GM23338 (cell line): Measurements from ENCODE around the gene LRP11. TPM values are rescaled to one million over a fixed set of nuclear protein-coding genes. Genes with fewer than 3 reads are reported as not detected.
"Not testable (repeated sequence)": the region's sequence is repeated elsewhere in the genome, so short reads cannot be mapped to it uniquely, and the experiment has no call there.

Experiments used
- ATAC-seq: fragments of 200-7000 bp; cut with Tn5 transposase; 3 replicates; pipeline ENCODE4 v1.9.1; 2020
- DNase-seq: peaks from one replicate; pipeline ENCODE4 v3.0.0-alpha.2; 2015; ENCODE audit warnings: low spot score
- H2AFZ ChIP-seq: fragments of 200-600 bp; sonication (generic); 2 replicates; pipeline ENCODE4 v1.8.0; 2016; ENCODE audit warnings: antibody characterized with exemption, mild to moderate bottlenecking, moderate library complexity
- H3F3A ChIP-seq: fragments of 200-600 bp; sonication (generic); replicated peaks from 2 replicates; pipeline ENCODE4 v1.8.0; 2017; ENCODE audit warnings: antibody characterized with exemption, mixed run types, low read depth
- H3K27ac ChIP-seq: fragments of 200-600 bp; sonication (generic); 2 replicates; pipeline ENCODE4 v1.6.1; 2016; ENCODE audit warnings: low read depth
- H3K27me3 ChIP-seq: fragments of 200-600 bp; sonication (generic); 2 replicates; pipeline ENCODE4 v1.8.0; 2016; ENCODE audit warnings: mild to moderate bottlenecking, mixed run types, moderate library complexity; ENCODE audit not compliant: insufficient read depth
- H3K36me3 ChIP-seq: fragments of 200-600 bp; sonication (generic); 2 replicates; pipeline ENCODE4 v1.8.0; 2016; ENCODE audit warnings: mild to moderate bottlenecking; ENCODE audit not compliant: insufficient read depth
- H3K4me1 ChIP-seq: fragments of 200-600 bp; sonication (generic); 2 replicates; pipeline ENCODE4 v1.8.0; 2016; ENCODE audit warnings: mild to moderate bottlenecking, moderate library complexity; ENCODE audit not compliant: insufficient read depth
- H3K4me2 ChIP-seq: fragments of 200-600 bp; sonication (generic); 2 replicates; pipeline ENCODE4 v1.7.1; 2017; ENCODE audit warnings: mixed run types
- H3K4me3 ChIP-seq: fragments of 200-600 bp; sonication (generic); 2 replicates; pipeline ENCODE4 v1.6.1; 2016; ENCODE audit warnings: mixed run types
- H3K79me2 ChIP-seq: fragments of 200-600 bp; sonication (generic); replicated peaks from 2 replicates; pipeline ENCODE4 v1.8.0; 2017; ENCODE audit warnings: mild to moderate bottlenecking; ENCODE audit not compliant: insufficient read depth
- H3K9me2 ChIP-seq: fragments of 200-600 bp; sonication (generic); 2 replicates; pipeline ENCODE4 v1.8.0; 2017; ENCODE audit not compliant: insufficient read depth
- H4K20me1 ChIP-seq: fragments of 200-600 bp; sonication (generic); replicated peaks from 2 replicates; pipeline ENCODE4 v1.8.0; 2017; ENCODE audit warnings: mild to moderate bottlenecking; ENCODE audit not compliant: insufficient read depth
- H3K27ac Mint-ChIP-seq: 2 replicates; pipeline ENCODE4 v1.8.0; 2020; ENCODE audit warnings: inconsistent platforms, mild to moderate bottlenecking, moderate library complexity, mixed read lengths
- H3K27me3 Mint-ChIP-seq: 3 replicates; pipeline ENCODE4 v1.8.0; 2022; ENCODE audit warnings: low read depth, mild to moderate bottlenecking, moderate library complexity, mixed read lengths, inconsistent platforms; ENCODE audit not compliant: insufficient read depth, poor library complexity
- H3K36me3 Mint-ChIP-seq: 3 replicates; pipeline ENCODE4 v1.8.0; 2021; ENCODE audit warnings: low read depth, mild to moderate bottlenecking, inconsistent platforms, moderate library complexity, mixed read lengths
- H3K4me1 Mint-ChIP-seq: 3 replicates; pipeline ENCODE4 v1.8.0; 2020; ENCODE audit warnings: mild to moderate bottlenecking, inconsistent platforms, mixed read lengths
- H3K4me3 Mint-ChIP-seq: 3 replicates; pipeline ENCODE4 v1.8.0; 2021; ENCODE audit warnings: moderate library complexity, mild to moderate bottlenecking, inconsistent platforms, mixed read lengths
- H3K9me3 Mint-ChIP-seq: 3 replicates; pipeline ENCODE4 v1.8.0; 2020; ENCODE audit warnings: moderate library complexity, mild to moderate bottlenecking, inconsistent platforms, mixed read lengths
- CREB1 ChIP-seq: fragments of 250-450 bp; sonication (Bioruptor Pico); IDR thresholded peaks from 2 replicates; pipeline ENCODE4 v1.5.0; 2020; ENCODE audit warnings: low read depth, mild to moderate bottlenecking, moderate library complexity
- CTCF ChIP-seq, 2 experiments: fragments of 200-600 bp in 1 of 2; sonication (generic) in 1 of 2; conservative IDR thresholded peaks; 2 replicates each; pipeline versions ENCODE4 v1.5.1 to v1.6.1; 2016 to 2017; ENCODE audit warnings: antibody characterized with exemption in 2 of 2, low read depth in 2 of 2, mild to moderate bottlenecking in 2 of 2, moderate library complexity in 1 of 2
- EZH2phosphoT487 ChIP-seq: fragments of 200-600 bp; sonication (generic); IDR thresholded peaks from one replicate; pipeline ENCODE4 v1.8.1; 2018; ENCODE audit warnings: antibody characterized with exemption; ENCODE audit not compliant: unreplicated experiment
- POLR2AphosphoS5 ChIP-seq: IDR thresholded peaks from 2 replicates; pipeline ENCODE4 v1.6.1; 2016; ENCODE audit warnings: antibody characterized with exemption, low read depth
- REST ChIP-seq: IDR thresholded peaks from one replicate; pipeline ENCODE4 v1.6.1; 2018; ENCODE audit warnings: antibody characterized with exemption; ENCODE audit not compliant: unreplicated experiment
- STAT1 ChIP-seq: IDR thresholded peaks from one replicate; pipeline ENCODE4 v1.6.1; 2016; ENCODE audit warnings: antibody characterized with exemption; ENCODE audit not compliant: unreplicated experiment
- polyA plus RNA-seq: library from polyadenylated mRNA; unstranded; fragments of >200 nt; fragmentation: Nextera tagmentation; extraction: Ambion mirVana; gene quantifications from 2 replicates; pipeline ENCODE4 v1.2.1, GENCODE V29; 2016
- total RNA-seq: library from RNA; depleted of rRNA; stranded (reverse); fragments of >200 nt; shearing (Covaris generic); gene quantifications from 2 replicates; pipeline ENCODE4 v1.2.3, GENCODE V29; 2014

The LRP11 gene
- total and polyA plus RNA-seq, 2 experiments from 2014 or later, result 10.8 to 37.1 TPM

- H3K4me2 ChIP-seq, result no peak overlapping the region
- peaks cover 19% of the 10 kb centered on the region for H3K27me3 Mint-ChIP-seq
These were observed 31.0 kb upstream of the LRP11 start for GRCh38 chr6:149895048-149895590.

GRCh38 chr6:149891864-149892263 lies 27.7 kb upstream of the LRP11 start:
- not testable (repeated sequence) for H4K20me1 ChIP-seq, H2AFZ ChIP-seq, H3K27ac Mint-ChIP-seq, H3K4me2 ChIP-seq, H3K36me3 ChIP-seq, H3K9me3 Mint-ChIP-seq, H3F3A ChIP-seq, ATAC-seq, H3K27me3 Mint-ChIP-seq, H3K4me3 Mint-ChIP-seq, H3K79me2 ChIP-seq, H3K27me3 ChIP-seq, H3K27ac ChIP-seq, H3K4me1 ChIP-seq, H3K4me3 ChIP-seq, H3K9me2 ChIP-seq, DNase-seq, H3K36me3 Mint-ChIP-seq
- peaks cover 11% of the 10 kb centered on the region; the same call in 2 of the 3 replicates for H3K4me1 Mint-ChIP-seq

More at GRCh38 chr6:149895048-149895590, 31.0 kb upstream of the LRP11 start:
- H3K27me3 ChIP-seq, result no peaks in the 10 kb centered on the region
- no peak overlapping the region for H3K27ac ChIP-seq
- H3K4me3 Mint-ChIP-seq, result no peak overlapping the region
- DNase-seq (peak; percentile 45), ATAC-seq (peak; percentile 60)
- H3K4me1 ChIP-seq, result no peaks in the 10 kb centered on the region; the same call in 1 of the 2 replicates
- H3F3A ChIP-seq, result no peaks in the 10 kb centered on the region
- H2AFZ ChIP-seq, result no peak overlapping the region; the same call in 1 of the 2 replicates
- H3K9me2 ChIP-seq, result no peaks in the 10 kb centered on the region
- no peaks in the 10 kb centered on the region for H3K36me3 Mint-ChIP-seq
- H4K20me1 ChIP-seq, result no peaks in the 10 kb centered on the region; the same call in 1 of the 2 replicates
- no peaks in the 10 kb centered on the region for H3K79me2 ChIP-seq
- TF ChIP-seq CTCF (conservative IDR thresholded peaks at IDR 0.05; ENCODE audit: low read depth in 2 of 2) (peak; percentile 9 to 22; a peak in 2 of 4 replicates), REST (no peak)
- H3K27ac Mint-ChIP-seq, result no peak overlapping the region
- H3K4me1 Mint-ChIP-seq, result peaks cover 11% of the 10 kb centered on the region; the same call in 2 of the 3 replicates
- no peaks in the 10 kb centered on the region; the same call in 2 of the 3 replicates for H3K9me3 Mint-ChIP-seq
- H3K36me3 ChIP-seq, result no peaks in the 10 kb centered on the region
- no peak overlapping the region for H3K4me3 ChIP-seq

- ATAC-seq, result no peak
- Mint-ChIP-seq H3K4me3 (no peak overlapping the region), H3K4me1 (peaks cover 11% of the 10 kb centered on the region; the same call in 2 of the 3 replicates), H3K27me3 (peaks cover 2% of the 10 kb centered on the region), H3K9me3 (no peaks in the 10 kb centered on the region), H3K36me3 (no peaks in the 10 kb centered on the region), H3K27ac (no peak overlapping the region)
- Histone ChIP-seq H3K27me3 (no peaks in the 10 kb centered on the region), H3K4me1 (no peaks in the 10 kb centered on the region; the same call in 1 of the 2 replicates), H4K20me1 (no peaks in the 10 kb centered on the region; the same call in 1 of the 2 replicates), H3K27ac (no peak overlapping the region), H3K4me2 (no peak overlapping the region), H2AFZ (no peak overlapping the region), H3K36me3 (no peaks in the 10 kb centered on the region), H3K9me2 (0 out of 2 replicates have a peak, but pooled peaks cover 3% of the 10 kb centered on the region), H3K79me2 (no peaks in the 10 kb centered on the region), H3F3A (no peaks in the 10 kb centered on the region), H3K4me3 (no peak overlapping the region)
- no peak for DNase-seq
- TF ChIP-seq EZH2phosphoT487 (no peak), POLR2AphosphoS5 (no peak), CREB1 (CRISPR knock-in tag) (no peak), STAT1 (no peak)
These were observed 27.1 kb upstream of the LRP11 start for GRCh38 chr6:149891259-149891658.
